ENCODE data around the gene KDM3A. TPM values are rescaled to one million over a fixed set of nuclear protein-coding genes. Genes with fewer than 3 reads are reported as not detected.

Gene KDM3A
- total RNA-seq, 1 experiment from 2014 or later, result 48.4 TPM

- Histone ChIP-seq H3K27me3 (ENCODE audit: control insufficient read depth, insufficient read depth, low read length) (no peaks in the 10 kb centered on the region), H3K9me3 (ENCODE audit: control insufficient read depth, insufficient read depth, low read depth, low read length) (no peaks in the 10 kb centered on the region), H3K4me1 (ENCODE audit: control insufficient read depth, insufficient read depth, low read length) (no peaks in the 10 kb centered on the region; the same call in 1 of the 2 replicates), H3K4me3 (ENCODE audit: low read depth in 2 of 2, low read length in 2 of 2) (no peak overlapping the region), H3K36me3 (ENCODE audit: control insufficient read depth, insufficient read depth, low read length) (no peaks in the 10 kb centered on the region), H3K27ac (ENCODE audit: low read length) (no peak overlapping the region)
- ChIA-PET CTCF (interaction anchor here (0.6 to 0.8 kb wide), 2 partner anchors 92 to 122 kb away, joined by 5 to 7 read pairs; no protein-coding TSS in a partner anchor), POLR2A (no interaction called here)
- TF ChIP-seq, protein P1, sequence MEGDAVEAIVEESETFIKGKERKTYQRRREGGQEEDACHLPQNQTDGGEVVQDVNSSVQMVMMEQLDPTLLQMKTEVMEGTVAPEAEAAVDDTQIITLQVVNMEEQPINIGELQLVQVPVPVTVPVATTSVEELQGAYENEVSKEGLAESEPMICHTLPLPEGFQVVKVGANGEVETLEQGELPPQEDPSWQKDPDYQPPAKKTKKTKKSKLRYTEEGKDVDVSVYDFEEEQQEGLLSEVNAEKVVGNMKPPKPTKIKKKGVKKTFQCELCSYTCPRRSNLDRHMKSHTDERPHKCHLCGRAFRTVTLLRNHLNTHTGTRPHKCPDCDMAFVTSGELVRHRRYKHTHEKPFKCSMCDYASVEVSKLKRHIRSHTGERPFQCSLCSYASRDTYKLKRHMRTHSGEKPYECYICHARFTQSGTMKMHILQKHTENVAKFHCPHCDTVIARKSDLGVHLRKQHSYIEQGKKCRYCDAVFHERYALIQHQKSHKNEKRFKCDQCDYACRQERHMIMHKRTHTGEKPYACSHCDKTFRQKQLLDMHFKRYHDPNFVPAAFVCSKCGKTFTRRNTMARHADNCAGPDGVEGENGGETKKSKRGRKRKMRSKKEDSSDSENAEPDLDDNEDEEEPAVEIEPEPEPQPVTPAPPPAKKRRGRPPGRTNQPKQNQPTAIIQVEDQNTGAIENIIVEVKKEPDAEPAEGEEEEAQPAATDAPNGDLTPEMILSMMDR (IDR thresholded peaks at IDR 0.05), result peak; percentile 75
- TF ChIP-seq POLR2AphosphoS5 (IDR thresholded peaks at IDR 0.05; ENCODE audit: low read depth, low read length), result no peak
- intact Hi-C loops (cut with micrococcal nuclease; ENCODE audit: unreplicated experiment) (no loop called here), in situ Hi-C loops (cut with HindIII; ENCODE audit: low pct_unique_long_range_greater_than_20kb, low sequenced_read_pairs) (no loop called here)
- DNase-seq (ENCODE audit: low read depth, low spot score), result no peak
- peak; percentile 66; the same call in 1 of the 2 replicates for ATAC-seq
- BruUV-seq (replicated peaks), result no TSS peak
These were observed 77.3 kb downstream of the KDM3A start for GRCh38 chr2:86518481-86518880.

- Histone ChIP-seq H3K4me3 (ENCODE audit: low read depth in 2 of 2, low read length in 2 of 2) (no peak overlapping the region), H3K36me3 (ENCODE audit: control insufficient read depth, insufficient read depth, low read length) (no peaks in the 10 kb centered on the region), H3K4me1 (ENCODE audit: control insufficient read depth, insufficient read depth, low read length) (no peaks in the 10 kb centered on the region; the same call in 1 of the 2 replicates), H3K27ac (ENCODE audit: low read length) (no peak overlapping the region), H3K27me3 (ENCODE audit: control insufficient read depth, insufficient read depth, low read length) (no peaks in the 10 kb centered on the region), H3K9me3 (ENCODE audit: control insufficient read depth, insufficient read depth, low read depth, low read length) (no peaks in the 10 kb centered on the region)
- TF ChIP-seq, protein P2, sequence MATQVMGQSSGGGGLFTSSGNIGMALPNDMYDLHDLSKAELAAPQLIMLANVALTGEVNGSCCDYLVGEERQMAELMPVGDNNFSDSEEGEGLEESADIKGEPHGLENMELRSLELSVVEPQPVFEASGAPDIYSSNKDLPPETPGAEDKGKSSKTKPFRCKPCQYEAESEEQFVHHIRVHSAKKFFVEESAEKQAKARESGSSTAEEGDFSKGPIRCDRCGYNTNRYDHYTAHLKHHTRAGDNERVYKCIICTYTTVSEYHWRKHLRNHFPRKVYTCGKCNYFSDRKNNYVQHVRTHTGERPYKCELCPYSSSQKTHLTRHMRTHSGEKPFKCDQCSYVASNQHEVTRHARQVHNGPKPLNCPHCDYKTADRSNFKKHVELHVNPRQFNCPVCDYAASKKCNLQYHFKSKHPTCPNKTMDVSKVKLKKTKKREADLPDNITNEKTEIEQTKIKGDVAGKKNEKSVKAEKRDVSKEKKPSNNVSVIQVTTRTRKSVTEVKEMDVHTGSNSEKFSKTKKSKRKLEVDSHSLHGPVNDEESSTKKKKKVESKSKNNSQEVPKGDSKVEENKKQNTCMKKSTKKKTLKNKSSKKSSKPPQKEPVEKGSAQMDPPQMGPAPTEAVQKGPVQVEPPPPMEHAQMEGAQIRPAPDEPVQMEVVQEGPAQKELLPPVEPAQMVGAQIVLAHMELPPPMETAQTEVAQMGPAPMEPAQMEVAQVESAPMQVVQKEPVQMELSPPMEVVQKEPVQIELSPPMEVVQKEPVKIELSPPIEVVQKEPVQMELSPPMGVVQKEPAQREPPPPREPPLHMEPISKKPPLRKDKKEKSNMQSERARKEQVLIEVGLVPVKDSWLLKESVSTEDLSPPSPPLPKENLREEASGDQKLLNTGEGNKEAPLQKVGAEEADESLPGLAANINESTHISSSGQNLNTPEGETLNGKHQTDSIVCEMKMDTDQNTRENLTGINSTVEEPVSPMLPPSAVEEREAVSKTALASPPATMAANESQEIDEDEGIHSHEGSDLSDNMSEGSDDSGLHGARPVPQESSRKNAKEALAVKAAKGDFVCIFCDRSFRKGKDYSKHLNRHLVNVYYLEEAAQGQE (IDR thresholded peaks at IDR 0.05; ENCODE audit: insufficient read depth in 1 of 2, low read depth in 2 of 2, low read length in 1 of 2), result no peak
- no peak for TF ChIP-seq SIN3A (IDR thresholded peaks at IDR 0.05; ENCODE audit: borderline replicate concordance, insufficient read depth, low read depth, low read length)
- TF ChIP-seq TCF7L2 (IDR thresholded peaks at IDR 0.05; ENCODE audit: low read depth, low read length), result no peak
- TF ChIP-seq POLR2AphosphoS5 (IDR thresholded peaks at IDR 0.05; ENCODE audit: low read depth, low read length), result no peak
- TF ChIP-seq, protein P1 (IDR thresholded peaks at IDR 0.05), result no peak
- DNase-seq (ENCODE audit: low read depth, low spot score), result peak; percentile 27
- BruUV-seq (replicated peaks), result no TSS peak
- CTCF ChIA-PET, result interaction anchor here (0.6 to 0.7 kb wide), 2 partner anchors 93 to 247 kb away, joined by 4 to 7 read pairs; no protein-coding TSS in a partner anchor
- peak; percentile 79; the same call in 1 of the 2 replicates for ATAC-seq
- in situ Hi-C loops (cut with HindIII; ENCODE audit: low pct_unique_long_range_greater_than_20kb, low sequenced_read_pairs) (no loop called here), intact Hi-C loops (cut with micrococcal nuclease; ENCODE audit: unreplicated experiment) (no loop called here)
- POLR2A ChIA-PET, result no interaction called here
These were observed 78.2 kb downstream of the KDM3A start for GRCh38 chr2:86519349-86519748.
